ENCODE data around the gene AREG.

DNA sequence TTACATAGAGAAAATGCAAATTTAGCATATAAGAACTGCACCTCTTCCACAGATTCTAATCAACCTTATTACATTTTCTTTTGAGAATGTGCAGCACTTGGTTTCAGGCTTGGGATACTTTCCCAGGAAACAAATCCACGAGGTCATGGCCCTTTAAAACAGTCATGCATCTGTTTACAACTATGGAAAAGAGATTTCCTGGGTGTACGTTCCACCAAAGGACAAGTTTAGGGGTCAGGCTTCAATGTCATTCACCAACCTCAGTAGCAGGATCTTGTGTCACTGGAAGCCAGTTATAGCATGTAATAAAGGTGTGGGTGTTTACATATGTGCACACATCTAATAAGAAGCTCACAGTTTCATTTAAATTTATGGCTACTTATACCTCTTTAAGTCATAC lies 49.3 kb upstream of the AREG start:
- TF ChIP-seq NBN (conservative IDR thresholded peaks at IDR 0.05): no peak
- no peak for TF ChIP-seq POLR2AphosphoS5 (IDR thresholded peaks at IDR 0.05; ENCODE audit: low read depth, low read length)
- no peak for TF ChIP-seq NR2C2 (CRISPR knock-in tag; IDR thresholded peaks at IDR 0.05; ENCODE audit: borderline replicate concordance)
- TF ChIP-seq MYC (CRISPR knock-in tag; IDR thresholded peaks at IDR 0.05; ENCODE audit: borderline replicate concordance): no peak
- TF ChIP-seq, protein P1, sequence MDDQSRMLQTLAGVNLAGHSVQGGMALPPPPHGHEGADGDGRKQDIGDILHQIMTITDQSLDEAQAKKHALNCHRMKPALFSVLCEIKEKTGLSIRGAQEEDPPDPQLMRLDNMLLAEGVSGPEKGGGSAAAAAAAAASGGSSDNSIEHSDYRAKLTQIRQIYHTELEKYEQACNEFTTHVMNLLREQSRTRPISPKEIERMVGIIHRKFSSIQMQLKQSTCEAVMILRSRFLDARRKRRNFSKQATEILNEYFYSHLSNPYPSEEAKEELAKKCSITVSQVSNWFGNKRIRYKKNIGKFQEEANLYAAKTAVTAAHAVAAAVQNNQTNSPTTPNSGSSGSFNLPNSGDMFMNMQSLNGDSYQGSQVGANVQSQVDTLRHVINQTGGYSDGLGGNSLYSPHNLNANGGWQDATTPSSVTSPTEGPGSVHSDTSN (CRISPR knock-in tag; IDR thresholded peaks at IDR 0.05; ENCODE audit: borderline replicate concordance): no peak
- no peak for TF ChIP-seq ZNF792 (CRISPR knock-in tag; IDR thresholded peaks at IDR 0.05)
- TF ChIP-seq GATAD2A (CRISPR knock-in tag; IDR thresholded peaks at IDR 0.05): no peak
- TF ChIP-seq RBM39 (IDR thresholded peaks at IDR 0.05; ENCODE audit: low read depth, low read length, poor library complexity, severe bottlenecking): no peak
- TF ChIP-seq ZNF317 (CRISPR knock-in tag; IDR thresholded peaks at IDR 0.05): no peak
- TF ChIP-seq, protein P2, sequence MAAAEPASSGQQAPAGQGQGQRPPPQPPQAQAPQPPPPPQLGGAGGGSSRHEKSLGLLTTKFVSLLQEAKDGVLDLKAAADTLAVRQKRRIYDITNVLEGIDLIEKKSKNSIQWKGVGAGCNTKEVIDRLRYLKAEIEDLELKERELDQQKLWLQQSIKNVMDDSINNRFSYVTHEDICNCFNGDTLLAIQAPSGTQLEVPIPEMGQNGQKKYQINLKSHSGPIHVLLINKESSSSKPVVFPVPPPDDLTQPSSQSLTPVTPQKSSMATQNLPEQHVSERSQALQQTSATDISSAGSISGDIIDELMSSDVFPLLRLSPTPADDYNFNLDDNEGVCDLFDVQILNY (CRISPR knock-in tag; conservative IDR thresholded peaks at IDR 0.05): no peak
- TF ChIP-seq, protein P3, sequence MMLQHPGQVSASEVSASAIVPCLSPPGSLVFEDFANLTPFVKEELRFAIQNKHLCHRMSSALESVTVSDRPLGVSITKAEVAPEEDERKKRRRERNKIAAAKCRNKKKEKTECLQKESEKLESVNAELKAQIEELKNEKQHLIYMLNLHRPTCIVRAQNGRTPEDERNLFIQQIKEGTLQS (CRISPR knock-in tag; IDR thresholded peaks at IDR 0.05): no peak
- TF ChIP-seq, protein P4, sequence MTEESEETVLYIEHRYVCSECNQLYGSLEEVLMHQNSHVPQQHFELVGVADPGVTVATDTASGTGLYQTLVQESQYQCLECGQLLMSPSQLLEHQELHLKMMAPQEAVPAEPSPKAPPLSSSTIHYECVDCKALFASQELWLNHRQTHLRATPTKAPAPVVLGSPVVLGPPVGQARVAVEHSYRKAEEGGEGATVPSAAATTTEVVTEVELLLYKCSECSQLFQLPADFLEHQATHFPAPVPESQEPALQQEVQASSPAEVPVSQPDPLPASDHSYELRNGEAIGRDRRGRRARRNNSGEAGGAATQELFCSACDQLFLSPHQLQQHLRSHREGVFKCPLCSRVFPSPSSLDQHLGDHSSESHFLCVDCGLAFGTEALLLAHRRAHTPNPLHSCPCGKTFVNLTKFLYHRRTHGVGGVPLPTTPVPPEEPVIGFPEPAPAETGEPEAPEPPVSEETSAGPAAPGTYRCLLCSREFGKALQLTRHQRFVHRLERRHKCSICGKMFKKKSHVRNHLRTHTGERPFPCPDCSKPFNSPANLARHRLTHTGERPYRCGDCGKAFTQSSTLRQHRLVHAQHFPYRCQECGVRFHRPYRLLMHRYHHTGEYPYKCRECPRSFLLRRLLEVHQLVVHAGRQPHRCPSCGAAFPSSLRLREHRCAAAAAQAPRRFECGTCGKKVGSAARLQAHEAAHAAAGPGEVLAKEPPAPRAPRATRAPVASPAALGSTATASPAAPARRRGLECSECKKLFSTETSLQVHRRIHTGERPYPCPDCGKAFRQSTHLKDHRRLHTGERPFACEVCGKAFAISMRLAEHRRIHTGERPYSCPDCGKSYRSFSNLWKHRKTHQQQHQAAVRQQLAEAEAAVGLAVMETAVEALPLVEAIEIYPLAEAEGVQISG (CRISPR knock-in tag; IDR thresholded peaks at IDR 0.05): no peak
- TF ChIP-seq ZNF713 (CRISPR knock-in tag; IDR thresholded peaks at IDR 0.05): no peak
- no peak for TF ChIP-seq CBX1 (IDR thresholded peaks at IDR 0.05; ENCODE audit: low read depth)

All from HepG2 (cell line).